HEK293 (cell line): ENCODE data around the gene SLC25A52.

Experiments used
- REST ChIP-seq: fragments of 450-650 bp; formaldehyde crosslinking; IDR thresholded peaks from 2 replicates; pipeline ENCODE4 v1.5.1; 2016; ENCODE audit warnings: missing biosample characterization, missing genetic modification characterization
- ZNF558 ChIP-seq: fragments of 450-650 bp; formaldehyde crosslinking; IDR thresholded peaks from 2 replicates; pipeline ENCODE4 v1.5.1; 2016; ENCODE audit warnings: missing biosample characterization, missing genetic modification characterization
- ZNF561 ChIP-seq: fragments of 450-650 bp; IDR thresholded peaks from 2 replicates; pipeline ENCODE4 v1.5.1; 2018; ENCODE audit warnings: missing biosample characterization, missing genetic modification characterization, borderline replicate concordance

- TF ChIP-seq ZNF558 (tag by site-specific recombination), result no peak
- TF ChIP-seq ZNF561, result no peak
- TF ChIP-seq REST (tag by site-specific recombination), result no peak
Measured at GRCh38 chr18:31773774-31774476, 13.2 kb upstream of the SLC25A52 start.
